BJ (cell line): ENCODE measurements around the gene RPS5. TPM values are rescaled to one million over a fixed set of nuclear protein-coding genes. Genes with fewer than 3 reads are reported as not detected.
A peak's percentile ranks its signal among the peaks of the same experiment; 100 is the strongest.
"Not testable (repeated sequence)": the region's sequence is repeated elsewhere in the genome, so short reads cannot be mapped to it uniquely, and the experiment has no call there.

ENCODE experiments used
- CTCF ChIA-PET: fragments of 350-600 bp; formaldehyde crosslinking; extraction: SDS; loops from one replicate; lab custom pipeline; 2021; ENCODE audit warnings: antibody characterized with exemption, inconsistent platforms; lab: Yijun Ruan, JAX
- POLR2A ChIA-PET: fragments of 300-600 bp; sonication (Branson Sonifier 250); formaldehyde crosslinking; extraction: SDS; loops from one replicate; lab custom pipeline; 2021; ENCODE audit warnings: antibody characterized with exemption; lab: Charles Lee
- DNase-seq: peaks from one replicate; pipeline ENCODE4 v3.0.0-alpha.2; 2011; ENCODE audit warnings: low read depth
- H3K27me3 ChIP-seq: 2 replicates; pipeline ENCODE4 v1.6.0; 2011; ENCODE audit warnings: low read length; ENCODE audit not compliant: control insufficient read depth, insufficient read depth
- H3K36me3 ChIP-seq: 2 replicates; pipeline ENCODE4 v1.5.1; 2011; ENCODE audit warnings: low read length; ENCODE audit not compliant: control insufficient read depth, insufficient read depth
- H3K4me3 ChIP-seq: 2 replicates; pipeline ENCODE4 v1.5.1; 2011; ENCODE audit warnings: low read depth, mild to moderate bottlenecking, control low read depth, low read length
- polyA plus RNA-seq: library from polyadenylated mRNA; depleted of rRNA; stranded (reverse); fragments of >200 nt; gene quantifications from 2 replicates; pipeline ENCODE4 v1.2.3, GENCODE V29; 2011
- TF ChIP-seq, protein P1 (sequence below): IDR thresholded peaks from 2 replicates; pipeline ENCODE4 v1.5.1; 2011; ENCODE audit warnings: low read depth, mild to moderate bottlenecking, control low read depth, inconsistent platforms, low read length, moderate library complexity; ENCODE audit not compliant: insufficient read depth

Gene RPS5
- polyA plus RNA-seq, 1 experiment: 3,326 TPM

DNA sequence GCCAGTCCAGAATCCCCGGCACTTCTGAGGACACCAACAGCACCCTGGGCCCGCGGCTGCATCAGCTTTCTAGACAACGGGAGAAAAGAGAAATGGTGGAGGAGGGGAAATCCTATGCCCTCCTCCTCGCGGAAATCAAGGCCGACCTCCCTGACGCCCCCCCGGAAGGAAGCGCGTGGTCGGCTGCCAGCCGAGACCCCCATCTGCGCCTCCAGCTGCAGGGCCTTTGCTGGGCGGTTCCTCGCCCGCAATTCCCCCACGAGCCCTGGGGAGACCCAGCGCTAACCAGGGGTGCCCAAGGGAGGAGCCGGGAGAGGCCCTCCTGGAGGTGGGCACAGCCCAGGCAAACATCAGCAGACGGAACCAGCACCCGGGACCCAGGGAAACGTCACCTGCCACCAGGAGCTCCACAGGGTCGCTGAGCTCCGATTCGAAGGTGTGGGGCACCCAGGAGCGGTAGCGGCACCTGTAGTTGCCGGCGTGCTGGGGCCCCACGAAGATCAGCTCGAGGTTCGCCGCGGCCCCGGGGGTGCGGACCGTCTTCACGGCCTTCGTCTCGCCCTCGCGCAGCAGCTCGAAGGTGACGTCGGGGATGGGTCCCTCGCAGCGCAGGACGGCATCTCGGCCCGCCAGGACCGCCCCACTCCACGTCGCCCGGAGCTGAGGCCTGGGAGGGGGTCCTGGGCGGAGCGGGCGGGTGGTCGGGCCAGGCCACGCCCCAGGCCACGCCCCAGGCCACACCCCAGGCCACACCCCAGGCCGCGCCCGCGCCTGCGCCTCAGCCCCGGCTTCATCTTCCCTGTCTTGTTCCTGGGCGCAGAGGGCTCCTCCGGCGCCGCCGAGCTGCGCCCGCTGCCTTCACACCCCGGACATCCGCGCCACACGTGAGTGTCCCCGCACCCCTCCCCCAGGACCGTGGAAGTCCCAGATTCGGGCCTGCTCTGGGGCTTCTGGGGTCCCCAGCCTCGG, 39.8 kb upstream of the RPS5 start:
- TF ChIP-seq, protein P1, sequence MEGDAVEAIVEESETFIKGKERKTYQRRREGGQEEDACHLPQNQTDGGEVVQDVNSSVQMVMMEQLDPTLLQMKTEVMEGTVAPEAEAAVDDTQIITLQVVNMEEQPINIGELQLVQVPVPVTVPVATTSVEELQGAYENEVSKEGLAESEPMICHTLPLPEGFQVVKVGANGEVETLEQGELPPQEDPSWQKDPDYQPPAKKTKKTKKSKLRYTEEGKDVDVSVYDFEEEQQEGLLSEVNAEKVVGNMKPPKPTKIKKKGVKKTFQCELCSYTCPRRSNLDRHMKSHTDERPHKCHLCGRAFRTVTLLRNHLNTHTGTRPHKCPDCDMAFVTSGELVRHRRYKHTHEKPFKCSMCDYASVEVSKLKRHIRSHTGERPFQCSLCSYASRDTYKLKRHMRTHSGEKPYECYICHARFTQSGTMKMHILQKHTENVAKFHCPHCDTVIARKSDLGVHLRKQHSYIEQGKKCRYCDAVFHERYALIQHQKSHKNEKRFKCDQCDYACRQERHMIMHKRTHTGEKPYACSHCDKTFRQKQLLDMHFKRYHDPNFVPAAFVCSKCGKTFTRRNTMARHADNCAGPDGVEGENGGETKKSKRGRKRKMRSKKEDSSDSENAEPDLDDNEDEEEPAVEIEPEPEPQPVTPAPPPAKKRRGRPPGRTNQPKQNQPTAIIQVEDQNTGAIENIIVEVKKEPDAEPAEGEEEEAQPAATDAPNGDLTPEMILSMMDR: no peak
- peak overlapping the region; percentile 91 for H3K4me3 ChIP-seq
- no peak for DNase-seq
- POLR2A ChIA-PET: interaction anchor here (0.6 kb wide), 1 partner anchor 26 kb away, joined by 4 read pairs; no protein-coding TSS in a partner anchor
- peaks cover 10% of the 10 kb centered on the region for H3K36me3 ChIP-seq
- H3K27me3 ChIP-seq: no peaks in the 10 kb centered on the region
- CTCF ChIA-PET: interaction anchor here (0.7 to 1.2 kb wide), 4 partner anchors 12 to 172 kb away, joined by 3 to 5 read pairs (median 4); partner anchors contain the start of genes ZBTB45 and ZNF497

DNA sequence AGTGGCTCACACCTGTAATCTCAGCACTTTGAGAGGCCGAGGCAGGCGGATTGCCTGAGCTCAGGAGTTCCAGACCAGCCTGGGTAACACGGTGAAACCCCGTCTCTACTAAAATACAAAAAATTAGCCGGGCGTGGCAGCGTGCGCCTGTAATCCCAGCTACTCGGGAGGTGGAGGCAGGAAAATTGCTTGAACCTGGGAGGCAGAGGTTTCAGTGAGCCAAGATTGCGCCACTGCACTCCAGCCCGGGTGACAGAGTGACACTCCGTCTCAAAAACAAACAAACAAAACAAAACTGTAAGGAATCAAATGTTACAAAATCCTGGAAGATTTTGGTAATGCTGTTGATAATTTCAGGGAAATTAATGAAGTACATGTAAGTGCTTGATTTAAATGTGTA, 39.0 kb upstream of the RPS5 start:
- POLR2A ChIA-PET, H3K27me3 ChIP-seq, DNase-seq: not testable (repeated sequence)
- CTCF ChIA-PET: interaction anchor here (1.0 to 1.2 kb wide), 2 partner anchors 11 to 14 kb away, joined by 5 read pairs; partner anchors contain the start of gene ZNF497
- H3K4me3 ChIP-seq: peak overlapping the region; percentile 91
- peaks cover 12% of the 10 kb centered on the region for H3K36me3 ChIP-seq

DNA sequence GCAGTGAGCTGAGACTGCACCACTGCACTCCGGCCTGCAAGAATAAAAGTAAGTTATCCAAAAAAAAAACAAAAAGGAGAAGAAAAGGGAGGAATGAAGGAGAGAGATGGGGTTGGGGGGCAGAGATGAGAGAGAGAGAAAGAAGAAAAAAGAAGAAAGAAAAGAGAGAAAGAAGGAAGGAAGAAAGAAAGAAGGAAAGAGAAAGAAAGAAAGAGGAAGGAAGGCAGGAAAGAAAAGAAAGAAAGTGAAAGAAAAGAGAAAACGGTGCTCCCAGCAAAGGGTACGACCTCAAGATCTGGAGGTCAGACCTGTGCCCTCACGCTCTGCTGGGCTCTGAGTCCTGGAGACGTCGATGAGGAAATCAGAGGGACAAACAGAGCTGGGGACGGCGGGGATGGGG, 37.5 kb upstream of the RPS5 start:
- DNase-seq: no peak
- Histone ChIP-seq H3K27me3 (no peaks in the 10 kb centered on the region), H3K36me3 (peaks cover 14% of the 10 kb centered on the region), H3K4me3 (no peak overlapping the region)
- POLR2A ChIA-PET: no interaction called here
- CTCF ChIA-PET: interaction anchor here (0.7 kb wide), 1 partner anchor 16 kb away, joined by 3 read pairs; no protein-coding TSS in a partner anchor
- TF ChIP-seq, protein P1: no peak

DNA sequence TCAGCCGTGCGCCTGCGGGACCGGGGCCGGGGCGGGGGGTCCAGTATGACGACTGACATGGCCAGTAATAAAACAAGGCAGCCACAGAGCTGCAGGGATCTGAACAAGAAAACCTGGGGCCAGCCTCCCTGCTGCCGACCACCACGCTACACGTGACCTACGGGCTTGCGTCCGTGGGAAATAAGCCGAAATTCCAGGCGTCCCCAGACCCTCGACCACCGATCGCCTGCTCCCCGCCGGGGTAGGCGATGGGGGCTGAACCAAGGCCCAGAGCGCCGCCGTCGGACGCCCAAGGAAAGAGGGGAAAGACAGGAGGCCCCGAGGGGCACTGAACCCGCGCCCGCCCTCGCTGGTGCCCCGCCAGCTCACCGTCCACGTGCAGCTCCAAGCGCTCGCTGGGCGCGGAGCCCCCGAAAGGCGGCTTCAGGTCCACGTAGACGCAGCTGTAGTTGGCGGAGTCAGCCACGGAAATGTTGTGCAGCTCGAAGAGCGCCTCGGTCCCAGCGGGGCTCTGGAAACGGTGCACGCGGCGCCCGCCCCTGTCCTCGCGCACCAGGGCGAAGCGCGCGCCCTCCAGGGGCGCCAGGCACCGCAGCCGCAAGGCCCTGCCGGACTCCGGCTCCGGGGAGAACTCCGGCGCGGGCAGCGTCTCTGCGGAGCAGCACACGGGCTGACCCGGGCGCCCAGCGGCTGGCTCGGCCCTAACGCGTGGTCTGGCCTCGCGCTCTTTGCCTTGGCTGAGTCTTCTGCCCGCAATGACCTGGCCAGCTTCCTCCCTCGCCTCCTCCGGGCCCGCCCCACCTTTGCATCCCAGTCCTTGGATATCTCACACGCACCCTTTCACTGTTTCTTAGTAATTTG, 36.8 kb upstream of the RPS5 start:
- H3K36me3 ChIP-seq: peaks cover 14% of the 10 kb centered on the region
- H3K27me3 ChIP-seq: no peaks in the 10 kb centered on the region
- no peak for DNase-seq
- ChIA-PET POLR2A (no interaction called here), CTCF (interaction anchor here (0.7 kb wide), 1 partner anchor 15 kb away, joined by 3 read pairs; no protein-coding TSS in a partner anchor)
- TF ChIP-seq, protein P1: no peak
- no peak overlapping the region for H3K4me3 ChIP-seq

DNA sequence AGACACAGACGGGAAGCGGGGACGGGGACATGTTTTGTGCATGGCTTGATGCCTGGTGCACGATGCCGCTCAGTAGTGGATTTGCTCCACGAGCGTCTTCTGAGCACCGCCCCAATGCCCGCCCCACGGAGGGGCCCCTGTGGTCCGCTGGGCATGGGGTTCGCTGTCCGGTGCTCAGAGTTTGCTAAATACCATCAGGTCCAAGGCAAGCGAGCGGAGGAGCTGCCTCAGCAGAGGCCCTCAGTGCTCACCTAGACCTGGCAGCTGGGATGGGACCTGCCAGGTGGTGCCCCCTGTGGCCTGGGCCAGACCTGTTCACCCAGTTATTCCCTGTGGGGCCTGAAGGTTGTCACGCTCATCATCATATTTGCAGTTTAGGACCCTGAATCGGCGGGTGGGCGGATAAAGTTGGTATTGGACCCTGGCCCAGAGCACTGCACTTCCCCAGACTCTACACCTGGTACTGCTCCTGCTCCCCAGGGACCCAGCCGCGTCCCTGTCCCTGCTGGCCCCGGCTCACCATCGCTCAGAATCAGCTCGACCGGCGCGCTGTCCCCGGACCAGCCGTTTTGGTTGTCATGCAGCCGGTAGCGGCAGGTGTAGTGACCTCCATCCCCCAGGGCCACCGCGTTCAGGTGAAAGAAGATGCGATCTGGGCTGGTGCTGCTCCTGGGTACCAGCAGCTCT, 36.1 kb upstream of the RPS5 start:
- ChIA-PET POLR2A (no interaction called here), CTCF (no interaction called here)
- H3K36me3 ChIP-seq: peaks cover 14% of the 10 kb centered on the region
- TF ChIP-seq, protein P1: no peak
- no peak overlapping the region for H3K4me3 ChIP-seq
- no peak for DNase-seq
- no peaks in the 10 kb centered on the region for H3K27me3 ChIP-seq
